GM23248 (cell line): Measurements from ENCODE around the gene PLA2G2F.

Experiments used
- EZH2 ChIP-seq: fragments of 200-600 bp; sonication (generic); IDR thresholded peaks from 2 replicates; pipeline ENCODE4 v1.6.1; 2018; ENCODE audit warnings: antibody characterized with exemption, mild to moderate bottlenecking; ENCODE audit not compliant: insufficient read depth, poor library complexity, severe bottlenecking
- EZH2phosphoT487 ChIP-seq: fragments of 200-600 bp; sonication (generic); IDR thresholded peaks from 2 replicates; pipeline ENCODE4 v1.6.1; 2018; ENCODE audit warnings: antibody characterized with exemption, moderate library complexity, mild to moderate bottlenecking, low read depth; ENCODE audit not compliant: insufficient read depth

DNA sequence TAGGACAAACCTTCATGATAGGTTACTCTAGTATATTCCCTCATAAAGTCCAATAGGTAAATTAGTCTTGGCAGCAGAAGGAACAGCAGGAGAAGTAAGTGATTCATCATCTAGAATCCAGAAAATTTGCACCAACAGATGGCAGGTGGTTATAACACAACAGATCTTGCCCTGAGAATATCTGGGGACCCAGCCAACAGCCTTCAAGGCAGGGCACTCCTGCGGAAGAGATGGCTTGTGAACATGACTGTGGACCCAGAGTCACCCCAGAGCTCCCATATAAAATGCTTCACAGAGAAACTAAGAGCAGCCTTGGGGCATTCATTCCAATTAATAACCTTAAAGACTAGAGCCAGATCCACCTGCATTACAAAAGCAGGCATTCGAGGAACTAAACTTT, 55.1 kb downstream of the PLA2G2F start:
- no peak for TF ChIP-seq EZH2
- no peak for TF ChIP-seq EZH2phosphoT487
